PC-9 (cell line): ENCODE results near the gene FBXL13. TPM values are rescaled to one million over a fixed set of nuclear protein-coding genes. Genes with fewer than 3 reads are reported as not detected.

Experiments
- BruUV-seq: library from RNA; stranded (reverse); fragments of 400-500 nt; replicated peaks from 2 replicates; lab custom pipeline; 2021; lab: Mats Ljungman, UMichigan
- CTCF ChIA-PET: fragments of 300-600 bp; sonication (Branson Sonifier 250); formaldehyde crosslinking; loops from one replicate; lab custom pipeline; 2022; ENCODE audit warnings: antibody characterized with exemption; lab: Charles Lee
- POLR2A ChIA-PET: fragments of 300-600 bp; sonication (Branson Sonifier 250); formaldehyde crosslinking; loops from one replicate; lab custom pipeline; 2022; ENCODE audit warnings: antibody characterized with exemption; ENCODE audit not compliant: unreplicated experiment; lab: Charles Lee
- DNase-seq, 2 experiments: peaks; one replicate each; pipeline versions ENCODE4 v3.0.0 to v3.0.0-alpha.2; 2015 to 2022; ENCODE audit warnings: mixed read lengths in 1 of 2
- H2AFZ ChIP-seq: fragments of 200-600 bp; sonication (generic); 2 replicates; pipeline ENCODE4 v1.8.1; 2017; ENCODE audit warnings: antibody characterized with exemption
- H3F3A ChIP-seq: fragments of 200-600 bp; sonication (generic); 2 replicates; pipeline ENCODE4 v1.8.1; 2017; ENCODE audit warnings: antibody characterized with exemption, mild to moderate bottlenecking, low read depth; ENCODE audit not compliant: insufficient read depth
- H3K27ac ChIP-seq: fragments of 200-600 bp; sonication (generic); 2 replicates; pipeline ENCODE4 v1.6.1; 2016; ENCODE audit warnings: mixed run types
- H3K27me3 ChIP-seq: fragments of 200-600 bp; sonication (generic); 2 replicates; pipeline ENCODE4 v1.6.1; 2016; ENCODE audit warnings: low read depth, mixed run types; ENCODE audit not compliant: insufficient read depth
- H3K36me3 ChIP-seq: fragments of 200-600 bp; sonication (generic); 2 replicates; pipeline ENCODE4 v1.6.1; 2016; ENCODE audit warnings: low read depth, mixed run types
- H3K4me1 ChIP-seq: fragments of 200-600 bp; sonication (generic); replicated peaks from 2 replicates; pipeline ENCODE4 v1.6.1; 2016; ENCODE audit warnings: mixed run types; ENCODE audit not compliant: insufficient read depth
- H3K4me2 ChIP-seq: fragments of 200-600 bp; sonication (generic); 2 replicates; pipeline ENCODE4 v1.6.1; 2017; ENCODE audit warnings: mixed run types
- H3K4me3 ChIP-seq: fragments of 200-600 bp; sonication (generic); 2 replicates; pipeline ENCODE4 v1.6.1; 2016; ENCODE audit warnings: mixed run types
- H3K79me2 ChIP-seq: fragments of 200-600 bp; sonication (generic); 2 replicates; pipeline ENCODE4 v1.6.1; 2017; ENCODE audit warnings: low read depth, mixed run types
- H3K9me2 ChIP-seq: fragments of 200-600 bp; sonication (generic); 2 replicates; pipeline ENCODE4 v1.8.1; 2017; ENCODE audit warnings: mild to moderate bottlenecking; ENCODE audit not compliant: insufficient read depth
- H3K9me3 ChIP-seq: fragments of 200-600 bp; sonication (generic); 2 replicates; pipeline ENCODE4 v1.8.1; 2016; ENCODE audit warnings: low read depth; ENCODE audit not compliant: insufficient read depth
- H4K20me1 ChIP-seq: fragments of 200-600 bp; sonication (generic); 2 replicates; pipeline ENCODE4 v1.8.1; 2017; ENCODE audit not compliant: insufficient read depth
- CTCF ChIP-seq: fragments of 200-600 bp; sonication (generic); conservative IDR thresholded peaks from 2 replicates; pipeline ENCODE4 v1.6.1; 2017; ENCODE audit warnings: mixed run types, antibody characterized with exemption, mild to moderate bottlenecking, moderate library complexity
- EZH2 ChIP-seq: fragments of 200-600 bp; sonication (generic); IDR thresholded peaks from 2 replicates; pipeline ENCODE4 v1.8.0; 2017; ENCODE audit warnings: antibody characterized with exemption, low read depth
- intact Hi-C: fragments of 100-400 bp; cut with micrococcal nuclease; formaldehyde crosslinking; loops from one replicate; pipeline ENCODE4 v1.10.0; 2022; ENCODE audit not compliant: unreplicated experiment
- total RNA-seq: library from RNA; stranded (reverse); gene quantifications from 2 replicates; pipeline ENCODE4 v1.2.3, GENCODE V29; 2021

The FBXL13 gene
- total RNA-seq, 1 experiment from 2014 or later: 19.4 TPM

GRCh38 chr7:102814025-102814471 is 260.5 kb downstream of the FBXL13 start:
- intact Hi-C loops: no loop called here
- H3F3A ChIP-seq: no peaks in the 10 kb centered on the region; the same call in 1 of the 2 replicates
- DNase-seq: no peak

GRCh38 chr7:102813191-102814024 is 261.2 kb downstream of the FBXL13 start:
- no peaks in the 10 kb centered on the region for H3K9me3 ChIP-seq
- ChIA-PET POLR2A (no interaction called here), CTCF (no interaction called here)
- no peak overlapping the region for H3K27ac ChIP-seq
- no peaks in the 10 kb centered on the region for H3K36me3 ChIP-seq
- no peak overlapping the region for H3K4me2 ChIP-seq
- no peaks in the 10 kb centered on the region for H3K79me2 ChIP-seq
- H3K4me1 ChIP-seq: peaks cover 7% of the 10 kb centered on the region; the same call in 1 of the 2 replicates
- no peaks in the 10 kb centered on the region; the same call in 1 of the 2 replicates for H3F3A ChIP-seq
- H3K4me3 ChIP-seq: no peak overlapping the region
- intact Hi-C loops: no loop called here
- no peaks in the 10 kb centered on the region for H3K27me3 ChIP-seq
- no TSS peak for BruUV-seq
- no peak for DNase-seq
- H3K9me2 ChIP-seq: 0 out of 2 replicates have a peak, but pooled peaks cover 3% of the 10 kb centered on the region
- H4K20me1 ChIP-seq: no peaks in the 10 kb centered on the region
- no peak overlapping the region for H2AFZ ChIP-seq
- TF ChIP-seq EZH2: no peak
- TF ChIP-seq CTCF: no peak

More at GRCh38 chr7:102814025-102814471, 260.5 kb downstream of the FBXL13 start:
- ChIA-PET CTCF (no interaction called here), POLR2A (no interaction called here)
- TF ChIP-seq CTCF (no peak), EZH2 (no peak)
- no peaks in the 10 kb centered on the region for H3K27me3 ChIP-seq
- H2AFZ ChIP-seq: no peak overlapping the region
- H3K4me1 ChIP-seq: peaks cover 7% of the 10 kb centered on the region; the same call in 1 of the 2 replicates
- no peaks in the 10 kb centered on the region for H3K9me3 ChIP-seq
- no TSS peak for BruUV-seq
- no peak overlapping the region for H3K4me2 ChIP-seq
- no peaks in the 10 kb centered on the region for H3K79me2 ChIP-seq
- H3K9me2 ChIP-seq: 0 out of 2 replicates have a peak, but pooled peaks cover 3% of the 10 kb centered on the region
- no peak overlapping the region for H3K27ac ChIP-seq
- H3K36me3 ChIP-seq: no peaks in the 10 kb centered on the region
- no peaks in the 10 kb centered on the region for H4K20me1 ChIP-seq
- no peak overlapping the region for H3K4me3 ChIP-seq

GRCh38 chr7:102811942-102812678 is 262.5 kb downstream of the FBXL13 start:
- intact Hi-C loops: no loop called here
- H3K4me1 ChIP-seq: peaks cover 7% of the 10 kb centered on the region; the same call in 1 of the 2 replicates
- H3K9me2 ChIP-seq: 0 out of 2 replicates have a peak, but pooled peaks cover 3% of the 10 kb centered on the region
- DNase-seq: no peak
- TF ChIP-seq CTCF (no peak), EZH2 (no peak)
- H4K20me1 ChIP-seq: no peaks in the 10 kb centered on the region
- no peak overlapping the region for H3K4me2 ChIP-seq
- H3K9me3 ChIP-seq: no peaks in the 10 kb centered on the region
- no peaks in the 10 kb centered on the region for H3K27me3 ChIP-seq
- no peak overlapping the region for H2AFZ ChIP-seq
- ChIA-PET POLR2A (no interaction called here), CTCF (no interaction called here)
- no TSS peak for BruUV-seq
- H3K36me3 ChIP-seq: no peaks in the 10 kb centered on the region
- no peak overlapping the region for H3K27ac ChIP-seq
- no peaks in the 10 kb centered on the region for H3K79me2 ChIP-seq
- no peaks in the 10 kb centered on the region; the same call in 1 of the 2 replicates for H3F3A ChIP-seq
- H3K4me3 ChIP-seq: no peak overlapping the region
